Endometrial microvascular endothelial cells (primary cell): ENCODE data around the gene EEPD1. TPM values are rescaled to one million over a fixed set of nuclear protein-coding genes. Genes with fewer than 3 reads are reported as not detected.

Experiments
- in situ Hi-C: cut with HindIII; loops from 2 replicates; pipeline ENCODE4 v1.10.0; 2017; ENCODE audit warnings: low sequenced_read_pairs, low pct_unique_long_range_greater_than_20kb; ENCODE audit errors: inconsistent ontology term
- total RNA-seq: library from RNA; depleted of rRNA; stranded (reverse); fragments of >200 nt; gene quantifications from one replicate; pipeline ENCODE4 v1.2.3, GENCODE V29; 2015; ENCODE audit errors: inconsistent ontology term

The EEPD1 gene
- total RNA-seq, 1 donor from 2014 or later = 2.1 TPM

GRCh38 chr7:36266190-36266589, 113.1 kb downstream of the EEPD1 start:
- in situ Hi-C loops = no loop called here

GRCh38 chr7:36266683-36267082, 113.6 kb downstream of the EEPD1 start:
- in situ Hi-C loops = no loop called here

GRCh38 chr7:36272211-36272566, 119.1 kb downstream of the EEPD1 start:
- in situ Hi-C loops = no loop called here

GRCh38 chr7:36272567-36273269, 119.7 kb downstream of the EEPD1 start:
- in situ Hi-C loops = no loop called here

GRCh38 chr7:36273836-36274235, 120.8 kb downstream of the EEPD1 start:
- in situ Hi-C loops = no loop called here

GRCh38 chr7:36275735-36276284, 122.8 kb downstream of the EEPD1 start:
- in situ Hi-C loops = no loop called here

GRCh38 chr7:36276428-36277248, 123.6 kb downstream of the EEPD1 start:
- in situ Hi-C loops = no loop called here

GRCh38 chr7:36277249-36277542, 124.1 kb downstream of the EEPD1 start:
- in situ Hi-C loops = no loop called here

GRCh38 chr7:36278069-36278619, 125.1 kb downstream of the EEPD1 start:
- in situ Hi-C loops = no loop called here

- in situ Hi-C loops = no loop called here
These were observed 125.6 kb downstream of the EEPD1 start for GRCh38 chr7:36278620-36279172.

- in situ Hi-C loops = no loop called here
These were observed 126.3 kb downstream of the EEPD1 start for GRCh38 chr7:36279200-36279925.

GRCh38 chr7:36279926-36280315, 126.9 kb downstream of the EEPD1 start:
- in situ Hi-C loops = no loop called here

- in situ Hi-C loops = no loop called here
These were observed 128.1 kb downstream of the EEPD1 start for GRCh38 chr7:36280840-36281812.

- in situ Hi-C loops = no loop called here
These were observed 129.1 kb downstream of the EEPD1 start for GRCh38 chr7:36281945-36282717.

- in situ Hi-C loops = no loop called here
These were observed 130.1 kb downstream of the EEPD1 start for GRCh38 chr7:36283181-36283580.

GRCh38 chr7:36283711-36284130, 130.7 kb downstream of the EEPD1 start:
- in situ Hi-C loops = no loop called here

- in situ Hi-C loops = no loop called here
These were observed 131.5 kb downstream of the EEPD1 start for GRCh38 chr7:36284456-36285090.
